Neuron (in vitro differentiated cells): Measurements from ENCODE around the gene B3GAT1.
"Not testable (repeated sequence)": the region's sequence is repeated elsewhere in the genome, so short reads cannot be mapped to it uniquely, and the experiment has no call there.

ENCODE experiments used
- H2AFZ ChIP-seq: one replicate; pipeline ENCODE4 v1.6.1; 2013; ENCODE audit warnings: low read depth, mild to moderate bottlenecking, inconsistent platforms, low read length, moderate library complexity
- H3K27me3 ChIP-seq: one replicate; pipeline ENCODE4 v1.6.1; 2013; ENCODE audit warnings: low read length; ENCODE audit not compliant: insufficient read depth
- H3K36me3 ChIP-seq: one replicate; pipeline ENCODE4 v1.6.1; 2013; ENCODE audit warnings: low read length; ENCODE audit not compliant: insufficient read depth
- H3K4me1 ChIP-seq: one replicate; pipeline ENCODE4 v1.6.1; 2013; ENCODE audit warnings: low read length; ENCODE audit not compliant: insufficient read depth
- H3K4me3 ChIP-seq: 2 replicates; pipeline ENCODE4 v1.5.1; 2013; ENCODE audit warnings: mild to moderate bottlenecking, low read length, moderate library complexity
- H3K9me3 ChIP-seq: one replicate; pipeline ENCODE4 v1.6.1; 2013; ENCODE audit warnings: low read length

B3GAT1 gene

DNA sequence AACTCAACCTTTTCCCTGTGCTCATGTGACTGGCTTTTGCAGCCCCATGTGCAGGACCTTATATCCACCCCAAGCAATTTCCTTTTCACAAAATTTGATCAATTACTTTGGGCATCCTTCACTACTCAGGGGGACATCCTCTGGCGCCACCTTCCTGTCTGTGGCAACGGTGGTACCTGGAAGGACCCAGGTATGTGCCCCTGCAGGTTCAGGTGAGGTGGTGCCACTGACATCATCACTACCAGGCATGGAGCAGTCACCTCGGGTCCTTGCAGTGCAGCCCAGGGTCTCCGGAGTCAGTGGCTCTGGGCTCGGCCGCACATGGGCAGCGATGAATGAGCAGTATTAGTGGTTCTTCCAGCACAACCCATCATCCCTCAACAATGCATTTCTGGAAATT, 37.7 kb upstream of the B3GAT1 start:
- Histone ChIP-seq H3K4me1 (peaks cover 13% of the 10 kb centered on the region), H2AFZ (no peak overlapping the region), H3K36me3 (no peaks in the 10 kb centered on the region)

DNA sequence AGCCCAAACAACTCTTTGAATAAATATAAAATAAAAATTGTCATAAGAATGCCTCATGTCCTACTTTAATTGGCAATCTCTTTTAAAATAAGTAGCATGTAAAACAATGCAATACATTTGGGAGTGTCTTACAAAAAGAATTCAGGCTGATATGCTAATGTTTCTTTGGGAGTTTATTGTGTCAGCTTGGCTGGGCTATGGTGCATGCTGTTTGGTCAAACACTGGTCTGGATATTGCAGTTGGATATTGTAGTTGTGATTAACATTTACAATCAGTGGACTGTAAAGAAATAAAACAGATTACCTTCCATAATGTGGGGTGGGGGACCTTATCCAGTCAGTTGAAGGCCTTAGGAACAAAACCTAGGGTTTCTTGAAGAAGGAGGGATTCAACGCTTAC, 37.0 kb upstream of the B3GAT1 start:
- no peak overlapping the region for H3K4me3 ChIP-seq

More for the DNA sequence above, 37.7 kb upstream of the B3GAT1 start:
- H3K27me3 ChIP-seq, result no peaks in the 10 kb centered on the region
- H3K4me3 ChIP-seq, result no peak overlapping the region
- H3K9me3 ChIP-seq, result no peaks in the 10 kb centered on the region

DNA sequence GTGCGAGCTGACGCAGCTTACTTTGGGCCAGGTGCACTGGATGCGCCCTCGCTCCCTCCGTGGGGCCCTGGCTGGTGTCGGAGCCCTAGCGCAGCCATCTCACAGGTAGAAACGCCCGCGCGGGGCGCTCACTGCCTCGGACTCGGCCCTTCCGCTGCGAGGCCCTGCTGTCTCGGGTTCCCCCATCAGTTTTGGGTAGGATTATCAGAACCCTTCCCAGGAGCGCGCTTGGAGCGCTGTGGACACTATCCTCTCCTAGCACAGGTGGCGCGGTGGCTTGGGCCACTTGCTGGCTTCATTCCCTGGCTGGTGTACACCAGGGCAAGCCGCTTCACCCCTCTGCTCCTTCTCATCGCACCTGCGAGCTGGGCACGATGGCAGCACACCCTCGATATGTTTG, 35.7 kb upstream of the B3GAT1 start:
- Histone ChIP-seq H3K9me3 (no peaks in the 10 kb centered on the region), H3K27me3 (no peaks in the 10 kb centered on the region), H2AFZ (no peak overlapping the region), H3K4me3 (no peak overlapping the region), H3K4me1 (no peaks in the 10 kb centered on the region), H3K36me3 (no peaks in the 10 kb centered on the region)

More for the DNA sequence above, 37.0 kb upstream of the B3GAT1 start:
- Histone ChIP-seq H2AFZ (no peak overlapping the region), H3K4me1 (peaks cover 6% of the 10 kb centered on the region), H3K9me3 (no peaks in the 10 kb centered on the region), H3K36me3 (no peaks in the 10 kb centered on the region), H3K27me3 (no peaks in the 10 kb centered on the region)

DNA sequence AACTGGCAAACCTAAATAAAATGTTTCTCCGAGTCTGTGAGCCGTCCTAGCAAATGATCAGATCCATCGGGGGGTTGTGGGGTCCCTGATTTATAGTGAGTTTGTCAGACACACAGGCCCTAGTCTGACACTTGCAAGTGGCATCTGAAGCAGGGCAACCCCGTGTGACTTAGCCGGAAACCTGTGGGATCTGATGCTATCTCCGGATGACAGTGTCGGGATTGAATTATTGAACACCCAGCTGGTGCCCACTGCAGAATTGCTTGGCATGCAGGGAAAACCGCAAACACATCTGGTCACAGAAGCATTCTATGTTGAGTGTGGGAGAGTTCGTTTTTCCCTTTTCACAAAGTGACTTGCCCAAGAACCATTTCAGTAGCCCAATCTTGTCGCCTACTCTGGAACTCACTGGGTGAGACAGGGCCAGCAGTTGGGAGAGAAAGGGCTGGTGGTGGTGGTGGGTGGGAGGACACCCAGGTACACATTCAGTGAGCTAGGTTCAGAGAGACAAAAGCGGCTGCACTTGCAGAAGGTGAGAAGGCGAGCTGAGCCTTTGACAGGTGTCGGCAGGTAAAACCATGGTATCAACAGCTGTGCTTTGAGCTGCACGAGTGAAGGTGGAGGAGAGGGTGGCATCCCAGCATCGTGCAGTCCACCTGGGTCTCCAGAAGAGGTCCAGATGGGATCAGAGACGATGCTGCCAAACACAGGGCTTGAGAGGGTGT, 33.7 kb upstream of the B3GAT1 start:
- Histone ChIP-seq H2AFZ (no peak overlapping the region), H3K4me1 (peaks cover 17% of the 10 kb centered on the region), H3K27me3 (no peaks in the 10 kb centered on the region), H3K36me3 (no peaks in the 10 kb centered on the region), H3K9me3 (no peaks in the 10 kb centered on the region), H3K4me3 (no peak overlapping the region)

DNA sequence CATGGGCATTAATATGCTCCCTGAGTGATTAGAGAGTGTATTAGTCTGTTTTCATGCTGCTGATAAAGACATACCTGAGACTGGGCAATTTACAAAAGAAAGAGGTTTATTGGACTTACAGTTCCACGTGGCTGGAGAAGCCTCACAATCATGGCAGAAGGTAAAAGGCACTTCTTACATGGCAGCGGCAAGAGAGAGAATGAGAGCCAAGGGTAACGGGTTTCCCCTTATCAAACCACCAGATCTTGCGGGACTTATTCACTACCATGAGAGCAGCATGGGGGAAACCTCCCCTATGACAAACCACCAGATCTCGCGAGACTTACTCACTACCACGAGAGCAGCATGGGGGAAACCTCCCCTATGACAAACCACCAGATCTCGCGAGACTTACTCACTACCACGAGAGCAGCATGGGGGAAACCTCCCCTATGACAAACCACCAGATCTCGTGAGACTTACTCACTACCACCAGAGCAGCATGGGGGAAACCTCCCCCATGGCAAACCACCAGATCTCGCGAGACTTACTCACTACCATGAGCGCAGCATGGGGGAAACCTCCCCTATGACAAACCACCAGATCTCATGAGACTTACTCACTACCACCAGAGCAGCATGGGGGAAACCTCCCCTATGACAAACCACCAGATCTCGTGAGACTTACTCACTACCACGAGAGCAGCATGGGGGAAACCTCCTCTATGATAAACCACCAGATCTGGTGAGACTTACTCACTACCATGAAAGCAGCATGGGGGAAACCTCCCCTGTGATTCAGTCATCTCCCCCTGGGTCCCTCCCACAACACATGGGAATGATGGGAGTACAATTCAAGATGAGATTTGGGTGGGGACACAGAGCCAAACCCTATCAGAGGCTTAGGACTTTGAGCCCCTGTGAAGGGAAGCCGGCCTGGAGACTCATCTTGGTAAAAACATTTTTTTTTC, 32.4 kb upstream of the B3GAT1 start:
- not testable (repeated sequence) for H3K4me3 ChIP-seq, H3K9me3 ChIP-seq, H3K27me3 ChIP-seq, H2AFZ ChIP-seq, H3K36me3 ChIP-seq
- peaks cover 18% of the 10 kb centered on the region for H3K4me1 ChIP-seq

DNA sequence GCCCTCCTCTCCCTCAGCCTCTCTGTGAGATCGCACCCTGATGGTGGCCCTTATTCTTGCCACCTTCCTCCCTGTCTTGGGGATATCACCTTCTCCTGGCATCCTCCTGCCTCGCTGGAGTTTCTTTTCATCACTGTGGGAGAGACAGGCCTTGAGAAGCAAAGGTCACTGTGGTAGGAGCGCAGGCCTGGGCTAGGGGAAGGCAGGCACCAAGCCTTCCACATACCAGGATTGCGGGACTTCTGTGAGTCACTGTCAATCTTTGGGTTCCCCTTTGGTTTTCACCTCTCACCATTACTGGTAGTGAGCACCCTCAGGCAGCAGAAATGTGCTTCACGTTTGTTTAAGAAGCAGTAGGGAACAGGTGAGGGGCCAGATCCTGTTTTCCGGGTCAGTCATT, 31.2 kb upstream of the B3GAT1 start:
- H3K4me1 ChIP-seq, result peaks cover 18% of the 10 kb centered on the region
- no peak overlapping the region for H2AFZ ChIP-seq
- no peaks in the 10 kb centered on the region for H3K36me3 ChIP-seq
- H3K4me3 ChIP-seq, result no peak overlapping the region
- no peaks in the 10 kb centered on the region for H3K27me3 ChIP-seq
- no peaks in the 10 kb centered on the region for H3K9me3 ChIP-seq

DNA sequence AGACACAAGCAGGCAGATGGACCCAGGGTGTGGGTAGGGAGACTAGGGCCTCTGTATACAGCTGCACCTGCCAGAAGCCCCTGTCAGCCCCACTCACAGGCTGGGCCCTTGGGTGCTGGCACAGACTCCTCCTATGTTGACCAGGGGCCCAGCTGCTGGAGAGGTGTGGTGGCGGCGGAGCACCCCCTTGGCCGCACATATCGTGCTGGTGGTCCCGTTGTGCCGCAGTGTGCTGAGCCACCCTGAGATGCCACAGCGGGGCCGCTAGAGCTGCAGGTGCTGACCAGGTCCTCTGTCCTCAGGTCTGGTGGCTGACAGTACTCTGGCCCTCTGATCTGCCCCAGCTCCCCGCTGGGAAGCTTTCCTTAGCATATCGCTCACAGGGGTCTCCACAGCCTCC, 30.2 kb upstream of the B3GAT1 start:
- H3K4me3 ChIP-seq, result no peak overlapping the region
- H3K9me3 ChIP-seq, result no peaks in the 10 kb centered on the region
- no peaks in the 10 kb centered on the region for H3K27me3 ChIP-seq
- H3K36me3 ChIP-seq, result no peaks in the 10 kb centered on the region
- H2AFZ ChIP-seq, result no peak overlapping the region
- peaks cover 18% of the 10 kb centered on the region for H3K4me1 ChIP-seq

DNA sequence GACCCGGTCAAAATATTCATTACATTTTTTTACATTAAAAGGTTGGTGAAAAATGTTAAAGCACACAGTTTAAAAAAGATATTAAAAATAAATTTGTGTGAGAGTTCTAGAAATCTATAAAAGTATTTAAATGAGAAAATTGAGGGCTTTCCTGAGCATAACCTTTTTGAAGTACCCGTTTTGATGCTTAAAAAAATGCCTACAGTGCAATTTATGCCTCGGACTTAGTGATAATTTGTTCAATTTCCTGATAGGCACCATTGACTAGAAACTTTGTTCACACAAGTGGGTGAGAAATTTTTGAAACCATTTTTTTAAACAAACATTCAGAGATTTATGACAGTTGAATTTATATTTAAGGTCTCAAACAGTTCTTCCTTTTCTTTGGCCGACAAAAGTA, 29.7 kb upstream of the B3GAT1 start:
- Histone ChIP-seq H3K36me3 (no peaks in the 10 kb centered on the region), H3K27me3 (no peaks in the 10 kb centered on the region), H3K4me1 (peaks cover 18% of the 10 kb centered on the region), H3K9me3 (no peaks in the 10 kb centered on the region), H2AFZ (no peak overlapping the region), H3K4me3 (no peak overlapping the region)

DNA sequence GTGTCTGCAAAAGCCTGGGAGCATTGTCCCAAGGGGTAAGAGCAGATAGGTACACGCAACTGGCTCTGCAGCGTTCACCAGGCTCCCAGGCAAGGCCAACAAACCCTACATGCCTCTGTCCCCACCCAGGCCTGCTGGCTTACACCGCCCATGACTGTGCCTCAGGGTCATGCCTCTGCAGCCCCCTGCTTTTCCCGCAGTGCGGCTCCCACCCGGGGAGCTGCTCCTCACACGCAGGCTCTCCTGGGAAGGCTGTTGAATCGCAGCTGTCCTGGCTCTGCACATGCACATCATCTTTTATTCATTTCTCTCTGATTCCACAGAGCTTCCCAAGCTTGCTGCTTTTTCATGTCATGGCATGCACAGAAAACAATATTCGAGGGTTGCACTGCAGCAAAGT, 29.2 kb upstream of the B3GAT1 start:
- H3K4me1 ChIP-seq, result peaks cover 18% of the 10 kb centered on the region
- H3K27me3 ChIP-seq, result no peaks in the 10 kb centered on the region
- no peaks in the 10 kb centered on the region for H3K9me3 ChIP-seq
- H2AFZ ChIP-seq, result no peak overlapping the region
- no peak overlapping the region for H3K4me3 ChIP-seq
- H3K36me3 ChIP-seq, result no peaks in the 10 kb centered on the region

DNA sequence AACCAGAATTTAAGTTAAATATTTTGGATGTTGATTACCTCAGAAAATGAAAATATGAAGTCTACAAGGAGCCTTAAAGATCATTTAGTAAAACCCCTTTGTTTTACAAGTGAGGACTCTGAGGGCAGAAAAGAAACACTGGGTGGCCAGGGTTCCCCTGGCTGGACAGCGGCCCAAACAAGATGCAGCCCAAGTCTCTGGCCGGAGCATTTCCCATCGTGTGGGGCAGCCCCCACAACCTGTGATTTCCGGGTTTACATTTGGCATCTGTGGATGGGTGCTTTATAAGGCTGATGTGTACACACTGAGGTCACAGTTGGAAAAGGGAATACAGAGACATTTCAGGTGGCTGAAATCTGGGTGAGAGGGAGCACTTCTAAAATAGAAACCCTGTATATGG, 28.8 kb upstream of the B3GAT1 start:
- H3K4me1 ChIP-seq, result peaks cover 21% of the 10 kb centered on the region
- H3K27me3 ChIP-seq, result no peaks in the 10 kb centered on the region
- no peaks in the 10 kb centered on the region for H3K9me3 ChIP-seq
- no peaks in the 10 kb centered on the region for H3K36me3 ChIP-seq
- no peak overlapping the region for H2AFZ ChIP-seq
- no peak overlapping the region for H3K4me3 ChIP-seq

DNA sequence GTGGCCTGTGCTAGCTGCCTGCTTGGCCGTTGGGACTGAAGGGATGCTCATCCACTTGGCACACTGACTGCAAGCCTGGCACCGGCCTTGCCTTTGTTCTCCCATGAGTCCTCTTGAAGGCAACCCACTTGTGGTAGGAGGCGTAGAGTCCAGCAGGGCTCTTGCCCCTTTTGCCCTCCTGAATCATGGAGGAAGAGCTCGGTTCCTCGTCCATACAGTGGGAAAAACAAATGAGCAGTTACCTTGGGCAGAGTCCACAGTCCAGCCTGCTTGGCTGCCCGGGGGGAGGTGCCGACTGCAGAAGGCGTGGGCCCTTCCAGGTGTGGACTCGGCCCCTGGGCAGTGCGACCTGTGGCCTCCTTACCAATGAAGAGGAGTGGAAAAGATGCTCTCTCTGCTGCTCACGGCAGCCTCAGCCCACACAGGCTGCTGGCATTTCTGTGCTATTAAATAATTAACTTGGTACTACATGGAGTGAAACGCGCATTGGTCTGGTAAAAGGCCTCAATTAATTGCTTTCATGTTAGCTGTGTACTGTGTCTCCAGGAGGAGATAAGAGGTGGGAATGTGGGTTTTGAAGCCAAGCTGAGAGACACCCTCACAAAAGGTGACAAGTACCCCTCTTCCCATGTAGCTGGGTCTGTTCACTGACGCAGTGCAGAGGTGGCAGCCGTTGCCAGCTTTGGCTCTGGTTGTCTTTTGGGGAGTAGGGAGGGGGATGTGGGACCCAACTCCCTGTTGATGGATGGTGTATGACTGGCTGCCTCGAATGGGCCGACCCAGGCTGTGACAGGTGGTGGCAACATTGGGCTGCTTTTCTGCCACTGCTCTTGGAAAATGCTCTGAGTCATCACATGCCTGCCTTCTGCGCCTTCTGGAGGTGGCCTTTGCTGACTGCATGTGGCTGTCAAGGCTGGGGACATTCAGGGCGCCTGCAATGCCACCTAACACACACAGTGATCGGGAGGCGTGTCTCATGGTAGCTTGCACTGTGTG, 26.8 kb upstream of the B3GAT1 start:
- Histone ChIP-seq H3K4me3 (no peak overlapping the region), H2AFZ (no peak overlapping the region)

DNA sequence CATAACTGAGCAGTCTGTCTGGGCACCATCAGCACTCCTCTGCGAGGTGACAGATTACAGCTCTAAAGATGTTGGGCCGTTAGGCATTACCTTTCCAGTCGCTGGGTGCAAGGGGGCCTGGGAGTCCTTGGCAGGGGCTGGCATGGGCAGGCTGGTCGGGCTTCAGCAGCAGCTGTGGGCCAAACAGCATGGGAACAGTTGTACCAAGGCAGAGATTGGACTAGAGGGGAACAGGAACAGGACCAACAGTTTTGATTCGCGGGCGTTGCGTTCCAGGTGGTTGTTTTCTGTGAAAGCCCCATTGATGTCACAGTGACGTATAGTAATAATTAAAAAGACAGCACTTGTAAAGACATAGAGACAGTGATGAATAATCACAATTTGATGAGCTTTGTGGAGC, 25.8 kb upstream of the B3GAT1 start:
- Histone ChIP-seq H2AFZ (no peak overlapping the region), H3K4me1 (peaks cover 21% of the 10 kb centered on the region), H3K9me3 (no peaks in the 10 kb centered on the region), H3K27me3 (no peaks in the 10 kb centered on the region), H3K4me3 (no peak overlapping the region), H3K36me3 (no peaks in the 10 kb centered on the region)

More for the DNA sequence above, 26.8 kb upstream of the B3GAT1 start:
- no peaks in the 10 kb centered on the region for H3K9me3 ChIP-seq
- H3K27me3 ChIP-seq, result no peaks in the 10 kb centered on the region
- H3K4me1 ChIP-seq, result peaks cover 21% of the 10 kb centered on the region
- H3K36me3 ChIP-seq, result no peaks in the 10 kb centered on the region
